Ammon's horn (tissue), 1 donor: ENCODE results near the gene ATP6V1B1.

ENCODE experiments used
- DNase-seq: peaks from one replicate; pipeline ENCODE4 v3.0.0-alpha.2; 2016; ENCODE audit warnings: low spot score

The ATP6V1B1 gene

DNA sequence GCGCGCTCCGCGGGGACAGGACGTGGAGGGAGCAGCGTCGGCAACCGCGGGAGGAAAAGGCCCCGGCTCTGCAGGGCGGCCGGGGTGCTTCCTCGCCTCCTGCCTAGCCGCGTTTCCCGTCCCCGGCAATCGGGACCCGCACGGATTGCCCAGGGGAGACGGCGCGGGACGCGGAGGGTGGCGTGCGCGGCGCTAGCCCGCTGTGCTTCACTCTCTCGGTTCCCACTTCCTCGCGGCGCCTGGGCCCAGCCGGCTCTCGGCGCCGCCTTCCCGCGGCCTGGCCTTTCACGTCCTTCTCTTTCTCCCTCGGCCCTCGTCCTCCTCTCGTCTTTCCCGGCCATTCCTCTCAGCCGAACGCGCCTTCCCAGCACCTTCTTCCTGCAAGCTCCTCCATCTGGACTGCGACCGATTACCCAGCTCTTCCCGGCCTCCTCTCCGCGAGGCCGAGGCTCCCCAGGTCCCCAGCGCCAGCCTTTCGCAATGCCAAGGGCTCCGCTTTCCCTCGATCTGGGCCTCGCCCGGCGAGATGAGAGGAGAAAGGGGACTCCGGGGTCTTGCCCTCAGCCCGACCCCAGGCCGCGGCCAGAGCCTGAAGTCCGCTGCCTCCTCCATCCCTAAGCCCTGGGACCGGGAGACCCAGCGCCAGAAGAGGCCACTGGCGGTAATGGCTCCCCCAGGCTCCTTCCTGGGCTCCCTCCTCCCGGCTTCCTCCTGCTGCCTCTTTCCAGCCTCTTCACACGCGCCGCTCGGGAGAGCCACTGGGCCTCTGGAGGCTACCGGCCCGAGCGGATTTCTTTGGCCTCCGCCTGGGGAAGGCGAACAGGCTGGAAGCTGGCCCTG, 34.3 kb upstream of the ATP6V1B1 start:
- no peak for DNase-seq

- no peak for DNase-seq
Measured at GRCh38 chr2:70902067-70902442, 33.6 kb upstream of the ATP6V1B1 start.

GRCh38 chr2:70902579-70902978, 33.1 kb upstream of the ATP6V1B1 start:
- DNase-seq: no peak

DNA sequence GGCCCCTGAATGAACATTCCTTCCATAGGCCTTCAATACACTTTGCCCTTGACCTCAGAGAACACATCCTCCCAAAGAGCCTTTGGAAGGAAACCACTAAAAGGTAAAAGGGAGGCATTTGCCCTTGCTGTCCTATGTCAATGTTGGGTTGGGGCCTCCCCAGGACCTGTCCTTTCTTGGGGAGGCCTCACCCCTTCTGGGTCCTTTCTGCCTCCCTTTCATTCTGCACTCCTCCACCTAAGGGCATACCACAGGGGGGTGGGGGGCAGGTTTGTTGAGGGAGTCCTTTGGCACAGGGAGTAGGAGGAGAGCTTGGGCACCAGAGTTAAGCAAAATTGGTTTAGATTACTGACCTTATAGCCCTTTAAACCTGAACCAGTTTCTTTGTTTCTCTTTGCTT, 32.5 kb upstream of the ATP6V1B1 start:
- no peak for DNase-seq

GRCh38 chr2:70903641-70904340, 31.9 kb upstream of the ATP6V1B1 start:
- DNase-seq: no peak

DNA sequence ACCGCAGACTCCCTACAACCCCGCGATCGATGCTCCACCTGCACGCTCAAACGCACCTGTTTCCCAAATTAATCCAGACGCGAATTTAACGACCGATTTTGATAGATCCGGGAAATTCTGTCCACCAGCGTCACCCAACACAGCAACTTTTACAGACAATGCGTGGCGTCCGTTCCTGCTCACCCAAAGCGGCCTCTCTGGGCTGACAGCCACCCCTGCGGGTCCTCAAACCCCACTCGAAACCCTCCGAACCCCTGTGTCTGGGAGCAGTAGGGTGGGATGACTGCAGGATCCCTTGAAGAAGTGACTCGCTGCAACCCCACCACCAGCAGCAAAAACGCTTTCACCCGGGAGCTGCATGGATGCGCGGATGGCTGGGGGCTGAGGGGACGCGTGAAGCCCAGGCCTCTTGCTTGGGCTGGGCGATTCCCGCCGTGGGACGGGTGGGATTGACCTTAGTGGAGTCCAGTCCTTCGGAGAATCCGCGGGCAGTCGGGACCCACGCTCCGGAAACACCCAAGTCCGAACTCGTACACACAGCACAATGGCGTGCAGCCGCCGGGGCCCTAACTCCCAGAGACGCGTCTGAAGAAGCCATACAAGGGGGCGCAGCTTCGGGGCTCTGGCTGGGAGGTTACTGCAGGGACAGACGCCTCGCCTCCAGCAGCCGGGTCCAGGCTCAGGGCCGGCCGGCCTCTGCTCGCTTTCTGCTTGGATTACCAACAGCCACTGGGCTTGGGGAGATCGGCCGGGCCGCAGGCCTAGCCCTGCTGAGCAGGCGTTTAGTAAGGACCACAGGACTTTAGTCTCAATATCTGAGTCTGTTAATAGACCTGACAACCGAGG, 31.1 kb upstream of the ATP6V1B1 start:
- DNase-seq: no peak

DNA sequence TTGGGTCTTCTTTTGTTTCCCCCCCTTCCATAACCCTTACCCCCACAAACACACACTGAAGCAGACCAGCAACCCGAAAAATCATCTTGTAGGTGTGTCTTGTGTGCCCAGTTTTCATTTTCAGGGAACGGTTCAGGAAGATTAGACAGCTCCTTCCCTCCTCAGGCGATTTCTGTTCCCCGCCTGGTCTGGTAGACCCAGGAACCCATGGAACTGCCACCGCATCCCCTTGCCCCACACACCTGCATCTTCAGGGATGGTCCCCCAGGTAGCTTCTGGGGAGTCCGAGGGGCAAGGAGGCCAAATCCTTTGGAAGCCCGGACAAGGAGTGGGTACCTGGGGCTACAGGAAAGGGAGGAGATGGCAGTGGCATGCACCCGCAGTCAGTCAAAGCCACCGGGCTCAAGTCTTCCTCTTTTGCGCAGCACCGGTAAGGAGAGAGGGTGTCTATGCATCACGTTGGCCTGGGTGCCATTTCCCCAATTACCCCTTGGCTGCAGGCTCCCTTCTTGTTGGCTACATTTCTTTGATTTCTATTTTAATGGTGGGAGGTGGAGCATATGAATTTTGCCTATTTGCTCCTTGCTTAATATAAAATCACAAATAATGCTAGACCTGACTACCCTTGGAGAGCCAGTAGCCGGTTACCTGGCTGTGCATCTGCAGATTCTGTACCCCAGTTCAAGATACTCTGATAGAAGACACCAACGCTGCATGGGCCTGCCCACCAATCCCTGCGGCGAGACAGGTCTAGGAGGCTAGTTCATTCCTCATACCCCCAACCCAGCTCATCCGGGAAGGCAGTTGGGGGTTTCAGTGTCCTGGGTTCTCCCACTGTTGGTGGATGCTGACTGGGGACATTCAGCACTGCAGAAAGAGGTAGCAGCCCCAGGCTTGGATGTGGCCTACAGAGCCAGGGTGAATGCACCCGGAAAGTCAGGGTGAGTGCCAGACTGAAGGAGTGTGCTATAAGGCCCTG, 30.0 kb upstream of the ATP6V1B1 start:
- DNase-seq: no peak

DNA sequence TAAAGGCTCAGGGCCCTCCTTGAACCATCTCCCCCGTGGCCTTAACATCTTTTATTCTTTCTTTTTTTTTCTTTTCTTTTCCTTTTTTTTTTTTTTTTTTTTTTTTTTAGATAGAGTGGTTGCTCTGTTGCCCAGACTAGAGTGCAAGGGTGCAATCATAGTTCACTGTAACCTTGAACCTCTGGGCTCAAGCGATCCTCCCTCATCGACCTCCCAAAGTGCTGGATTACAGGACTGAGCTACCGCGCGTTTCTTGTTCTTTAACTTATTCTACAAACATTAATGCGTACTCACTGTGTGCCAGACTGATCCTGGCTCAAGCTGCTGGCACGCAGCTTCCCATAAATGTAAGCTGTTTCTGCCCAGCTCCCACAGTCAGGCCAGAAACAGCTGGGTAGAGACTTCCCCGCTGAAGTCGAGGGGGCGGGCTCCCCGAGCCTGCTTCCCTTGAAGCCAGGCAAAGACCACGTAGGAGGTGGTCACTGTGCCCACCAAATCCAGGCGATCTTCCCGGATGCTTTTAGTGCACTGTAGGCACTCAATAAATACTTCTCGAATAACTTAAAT, 29.2 kb upstream of the ATP6V1B1 start:
- no peak for DNase-seq

DNA sequence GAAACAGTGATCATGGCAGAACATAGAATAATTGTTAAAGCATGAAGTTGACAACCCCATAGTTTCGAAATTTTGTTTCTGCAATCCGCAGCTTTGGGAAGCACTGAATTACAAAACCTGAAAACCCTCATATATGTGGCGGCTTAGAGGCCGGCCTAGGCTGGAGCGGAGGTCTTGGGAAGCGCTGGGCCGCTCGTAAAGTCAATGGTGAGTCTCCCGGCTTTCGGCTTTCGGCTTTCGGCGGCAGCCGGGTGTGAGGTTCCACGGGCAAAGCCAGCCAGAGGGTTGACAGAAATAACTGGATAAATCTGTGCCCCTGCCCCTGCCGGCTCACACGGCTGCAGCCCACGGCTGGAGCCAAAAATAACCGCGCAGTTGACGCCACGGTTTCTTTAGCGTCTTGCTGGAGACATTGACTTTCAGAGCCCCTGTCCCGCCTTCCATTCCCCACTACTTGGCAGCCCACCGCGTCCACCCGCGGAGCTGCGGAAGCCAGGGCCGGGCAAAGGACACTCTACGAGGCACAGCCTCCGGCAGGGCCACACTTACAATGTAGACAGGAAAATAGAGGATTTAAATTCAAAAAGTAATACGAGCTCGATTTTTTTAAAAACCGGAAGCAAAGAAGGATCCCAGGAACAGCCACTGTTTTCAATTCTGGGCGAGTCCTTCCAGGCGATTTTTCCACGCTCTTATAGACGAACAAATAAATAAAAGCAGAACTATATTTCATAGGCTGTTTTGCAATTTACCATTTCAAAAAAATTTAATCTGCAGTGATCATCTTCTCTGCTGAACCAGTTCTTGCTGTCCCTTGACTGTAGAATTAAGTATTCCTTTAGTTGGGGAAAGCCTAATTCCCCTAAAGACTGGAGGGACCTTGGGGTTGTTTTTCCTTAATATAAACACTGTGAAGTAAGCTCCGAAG, 28.3 kb upstream of the ATP6V1B1 start:
- DNase-seq: no peak

GRCh38 chr2:70916291-70916690, 19.4 kb upstream of the ATP6V1B1 start:
- no peak for DNase-seq

- DNase-seq: no peak
Measured at GRCh38 chr2:70918016-70918415, 17.7 kb upstream of the ATP6V1B1 start.

- DNase-seq: peak; percentile 77
Measured at GRCh38 chr2:70919672-70920366, 15.9 kb upstream of the ATP6V1B1 start.

- no peak for DNase-seq
Measured at GRCh38 chr2:70920367-70920715, 15.4 kb upstream of the ATP6V1B1 start.

DNA sequence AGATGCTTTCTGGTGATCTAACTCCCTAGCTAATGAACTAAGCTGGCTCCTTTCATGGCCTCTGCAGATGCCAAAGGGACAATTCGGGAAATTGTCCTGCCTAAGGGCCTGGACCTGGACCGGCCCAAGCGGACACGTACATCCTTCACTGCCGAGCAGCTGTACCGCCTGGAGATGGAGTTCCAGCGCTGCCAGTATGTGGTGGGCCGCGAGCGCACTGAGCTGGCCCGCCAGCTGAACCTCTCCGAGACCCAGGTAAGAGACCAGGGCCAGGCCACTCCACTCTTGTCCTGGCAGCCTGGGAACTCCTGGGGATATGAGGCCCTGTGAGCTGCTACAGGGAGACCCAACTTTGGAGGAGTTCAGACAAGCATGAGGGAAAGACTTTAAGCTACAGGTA, 14.7 kb upstream of the ATP6V1B1 start:
- no peak for DNase-seq

GRCh38 chr2:70921839-70922234, 13.9 kb upstream of the ATP6V1B1 start:
- no peak for DNase-seq

GRCh38 chr2:70922235-70923234, 13.2 kb upstream of the ATP6V1B1 start:
- no peak for DNase-seq

GRCh38 chr2:70923378-70924015, 12.2 kb upstream of the ATP6V1B1 start:
- no peak for DNase-seq

GRCh38 chr2:70926042-70926441, 9.7 kb upstream of the ATP6V1B1 start:
- no peak for DNase-seq
